ENCODE measurements around the gene GATD1.

The GATD1 gene

DNA sequence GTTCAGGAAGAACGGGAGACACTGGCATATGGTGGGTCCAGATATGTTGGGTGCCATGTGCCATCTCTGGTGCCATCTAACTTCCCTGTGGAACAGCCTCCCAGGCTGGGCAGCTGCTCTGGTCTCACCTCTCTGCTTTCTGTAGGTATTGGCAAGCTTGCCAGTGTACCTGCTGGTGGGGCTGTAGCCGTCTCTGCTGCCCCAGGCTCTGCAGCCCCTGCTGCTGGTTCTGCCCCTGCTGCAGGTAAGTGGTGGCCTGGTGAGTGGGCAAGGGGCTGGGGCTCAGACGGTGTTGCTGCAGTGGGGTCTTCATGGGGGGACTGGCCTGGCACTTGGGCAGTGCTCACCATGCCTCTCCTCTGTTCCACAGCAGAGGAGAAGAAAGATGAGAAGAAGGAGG, 35.1 kb upstream of the GATD1 start:
- H3K36me3 ChIP-seq (ENCODE audit: control insufficient read depth in 2 of 2, insufficient read depth in 2 of 2, low read length in 2 of 2): peaks cover 16 to 30% of the 10 kb centered on the region in 2 donors
- no peak overlapping the region for H3K4me3 ChIP-seq (ENCODE audit: low read length in 2 of 2)
- no peak overlapping the region for H3K27ac ChIP-seq (ENCODE audit: low read depth in 2 of 2, low read length in 2 of 2)
- no peak overlapping the region for H3K9ac ChIP-seq (ENCODE audit: low read depth in 1 of 2, low read length in 2 of 2)
- no peaks in the 10 kb centered on the region for H3K27me3 ChIP-seq (ENCODE audit: control insufficient read depth in 2 of 2, insufficient read depth in 2 of 2, low read length in 2 of 2)
- H3K4me1 ChIP-seq (ENCODE audit: control insufficient read depth in 2 of 2, insufficient read depth in 2 of 2, low read length in 2 of 2): peaks cover 25% of the 10 kb centered on the region in 2 donors
- no peaks in the 10 kb centered on the region for H3K9me3 ChIP-seq (ENCODE audit: control insufficient read depth in 2 of 2, low read length in 2 of 2)

DNA sequence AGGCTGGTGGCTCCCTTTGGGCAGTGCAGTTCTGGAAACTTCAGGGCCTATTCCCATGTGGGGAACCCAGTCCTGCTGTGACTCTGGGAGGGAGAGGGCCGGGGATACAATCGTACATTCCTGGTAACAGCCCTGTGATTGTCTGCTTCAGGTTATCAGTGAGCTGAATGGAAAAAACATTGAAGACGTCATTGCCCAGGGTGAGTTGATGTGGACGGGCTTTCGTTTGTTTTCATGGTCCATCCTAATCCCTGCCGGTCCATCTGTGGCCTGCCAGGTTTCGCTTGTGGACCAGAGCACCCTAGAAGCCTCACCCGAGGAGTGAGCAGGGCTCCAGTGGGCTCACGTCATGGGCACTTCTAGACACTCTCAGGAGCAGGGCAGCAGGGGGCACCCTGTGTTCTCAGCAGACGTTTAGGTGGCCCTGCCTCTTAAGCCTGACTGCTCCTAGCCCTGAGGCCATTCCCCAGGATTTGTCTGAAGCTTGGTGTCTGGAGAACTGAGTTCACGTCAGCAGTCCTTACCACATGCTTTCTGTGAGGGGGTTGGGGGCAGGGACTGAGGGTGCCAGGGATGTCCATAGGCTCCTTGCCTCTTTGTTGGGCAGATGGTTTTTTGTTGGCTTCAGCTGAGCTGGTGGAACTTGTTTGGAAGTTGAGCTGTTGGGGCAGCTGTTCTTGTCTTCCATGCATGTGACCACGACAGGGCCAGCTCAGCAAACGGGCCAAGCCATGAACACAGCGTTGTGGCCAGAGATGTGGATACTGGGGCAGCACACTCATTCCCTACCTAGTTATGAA, 34.4 kb upstream of the GATD1 start:
- Histone ChIP-seq H3K4me3 (ENCODE audit: low read length in 2 of 2) (peak overlapping the region in 1 of 2 donors; percentile 94), H3K9ac (ENCODE audit: low read depth in 1 of 2, low read length in 2 of 2) (peak overlapping the region; percentile 97 to 100), H3K9me3 (ENCODE audit: control insufficient read depth in 2 of 2, low read length in 2 of 2) (no peaks in the 10 kb centered on the region), H3K36me3 (ENCODE audit: control insufficient read depth in 2 of 2, insufficient read depth in 2 of 2, low read length in 2 of 2) (peaks cover 16 to 30% of the 10 kb centered on the region in 2 donors), H3K27ac (ENCODE audit: low read depth in 2 of 2, low read length in 2 of 2) (no peak overlapping the region), H3K27me3 (ENCODE audit: control insufficient read depth in 2 of 2, insufficient read depth in 2 of 2, low read length in 2 of 2) (no peaks in the 10 kb centered on the region), H3K4me1 (ENCODE audit: control insufficient read depth in 2 of 2, insufficient read depth in 2 of 2, low read length in 2 of 2) (peaks cover 25% of the 10 kb centered on the region in 2 donors)

DNA sequence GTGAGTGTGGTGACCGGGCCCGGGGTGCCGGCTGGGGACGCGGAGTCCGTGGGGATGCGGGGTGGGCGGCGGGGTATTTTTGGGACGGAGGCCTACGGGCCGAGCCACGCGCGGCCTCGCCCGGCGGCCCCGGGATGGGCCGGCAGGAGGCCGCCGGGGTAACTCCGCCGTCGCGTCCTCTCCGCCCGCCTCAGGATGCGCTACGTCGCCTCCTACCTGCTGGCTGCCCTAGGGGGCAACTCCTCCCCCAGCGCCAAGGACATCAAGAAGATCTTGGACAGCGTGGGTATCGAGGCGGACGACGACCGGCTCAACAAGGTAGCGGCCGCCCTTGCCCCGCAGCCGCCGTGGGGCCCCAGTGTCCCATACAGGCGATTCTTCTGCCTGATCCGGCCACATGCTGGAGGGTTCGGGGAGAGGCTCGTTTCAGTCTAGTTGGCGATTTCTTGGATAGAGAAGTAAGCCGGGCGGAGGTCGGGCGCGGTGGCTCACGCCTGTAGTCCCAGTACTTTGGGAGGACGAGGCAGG, 32.8 kb upstream of the GATD1 start:
- H3K9me3 ChIP-seq (ENCODE audit: control insufficient read depth in 2 of 2, low read length in 2 of 2): no peaks in the 10 kb centered on the region
- H3K4me3 ChIP-seq (ENCODE audit: low read length in 2 of 2): peak overlapping the region; percentile 94 to 96
- H3K27me3 ChIP-seq (ENCODE audit: control insufficient read depth in 2 of 2, insufficient read depth in 2 of 2, low read length in 2 of 2): no peaks in the 10 kb centered on the region
- H3K9ac ChIP-seq (ENCODE audit: low read depth in 1 of 2, low read length in 2 of 2): peak overlapping the region; percentile 97 to 100
- peaks cover 16 to 29% of the 10 kb centered on the region in 2 donors for H3K36me3 ChIP-seq (ENCODE audit: control insufficient read depth in 2 of 2, insufficient read depth in 2 of 2, low read length in 2 of 2)
- H3K27ac ChIP-seq (ENCODE audit: low read depth in 2 of 2, low read length in 2 of 2): peak overlapping the region; percentile 99
- H3K4me1 ChIP-seq (ENCODE audit: control insufficient read depth in 2 of 2, insufficient read depth in 2 of 2, low read length in 2 of 2): peaks cover 25 to 28% of the 10 kb centered on the region in 2 donors

DNA sequence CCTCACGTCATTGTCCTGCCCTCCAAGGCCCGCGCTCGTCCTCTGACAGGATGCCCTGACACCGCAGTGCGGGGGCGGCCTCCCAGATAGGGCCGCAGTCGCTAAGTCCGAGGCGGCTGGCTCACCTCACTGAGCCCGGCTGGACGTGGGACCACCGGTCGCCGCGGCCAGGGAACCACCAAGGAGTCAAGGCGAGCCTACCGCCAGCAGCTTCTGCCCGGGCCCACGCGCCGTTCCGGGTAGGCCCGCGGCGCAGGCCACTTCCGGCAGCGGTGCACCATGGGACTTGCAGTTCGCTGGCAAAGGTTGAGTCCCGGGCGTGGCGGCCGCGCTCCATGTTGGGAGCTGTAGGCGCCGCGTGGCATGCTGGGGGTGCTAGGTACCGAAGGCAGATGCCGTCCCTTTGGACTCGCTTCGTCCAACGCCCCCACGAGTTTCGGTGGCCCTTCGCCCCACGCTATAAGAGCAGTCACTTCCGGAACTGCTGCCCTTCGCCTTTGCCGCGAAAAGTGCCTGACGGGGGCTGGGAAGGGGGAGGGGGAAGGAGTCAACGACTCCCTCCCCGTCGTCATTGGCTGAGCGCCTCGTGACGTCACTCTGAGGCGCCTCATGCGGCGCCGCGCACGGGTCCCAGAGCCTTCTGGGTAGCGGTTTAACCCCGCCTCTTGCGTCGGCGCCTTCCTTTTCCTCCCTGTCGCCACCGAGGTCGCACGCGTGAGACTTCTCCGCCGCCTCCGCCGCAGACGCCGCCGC, 32.2 kb upstream of the GATD1 start, which contains the start of gene RPLP2:
Gene RPLP2 (plus strand): TSS at position 681 of the 753 bp plus-strand sequence. CDS start 268 bp downstream, outside the sequence.
- Histone ChIP-seq H3K4me1 (ENCODE audit: control insufficient read depth in 2 of 2, insufficient read depth in 2 of 2, low read length in 2 of 2) (peaks cover 30 to 32% of the 10 kb centered on the region in 2 donors), H3K27ac (ENCODE audit: low read depth in 2 of 2, low read length in 2 of 2) (peak within 1 kb of the TSS; percentile 99), H3K4me3 (ENCODE audit: low read length in 2 of 2) (peak within 1 kb of the TSS; percentile 94 to 96), H3K9ac (ENCODE audit: low read depth in 1 of 2, low read length in 2 of 2) (peak within 1 kb of the TSS; percentile 97 to 100), H3K9me3 (ENCODE audit: control insufficient read depth in 2 of 2, low read length in 2 of 2) (no peaks in the 10 kb centered on the region), H3K36me3 (ENCODE audit: control insufficient read depth in 2 of 2, insufficient read depth in 2 of 2, low read length in 2 of 2) (peaks cover 16 to 29% of the 10 kb centered on the region in 2 donors), H3K27me3 (ENCODE audit: control insufficient read depth in 2 of 2, insufficient read depth in 2 of 2, low read length in 2 of 2) (no peaks in the 10 kb centered on the region)

DNA sequence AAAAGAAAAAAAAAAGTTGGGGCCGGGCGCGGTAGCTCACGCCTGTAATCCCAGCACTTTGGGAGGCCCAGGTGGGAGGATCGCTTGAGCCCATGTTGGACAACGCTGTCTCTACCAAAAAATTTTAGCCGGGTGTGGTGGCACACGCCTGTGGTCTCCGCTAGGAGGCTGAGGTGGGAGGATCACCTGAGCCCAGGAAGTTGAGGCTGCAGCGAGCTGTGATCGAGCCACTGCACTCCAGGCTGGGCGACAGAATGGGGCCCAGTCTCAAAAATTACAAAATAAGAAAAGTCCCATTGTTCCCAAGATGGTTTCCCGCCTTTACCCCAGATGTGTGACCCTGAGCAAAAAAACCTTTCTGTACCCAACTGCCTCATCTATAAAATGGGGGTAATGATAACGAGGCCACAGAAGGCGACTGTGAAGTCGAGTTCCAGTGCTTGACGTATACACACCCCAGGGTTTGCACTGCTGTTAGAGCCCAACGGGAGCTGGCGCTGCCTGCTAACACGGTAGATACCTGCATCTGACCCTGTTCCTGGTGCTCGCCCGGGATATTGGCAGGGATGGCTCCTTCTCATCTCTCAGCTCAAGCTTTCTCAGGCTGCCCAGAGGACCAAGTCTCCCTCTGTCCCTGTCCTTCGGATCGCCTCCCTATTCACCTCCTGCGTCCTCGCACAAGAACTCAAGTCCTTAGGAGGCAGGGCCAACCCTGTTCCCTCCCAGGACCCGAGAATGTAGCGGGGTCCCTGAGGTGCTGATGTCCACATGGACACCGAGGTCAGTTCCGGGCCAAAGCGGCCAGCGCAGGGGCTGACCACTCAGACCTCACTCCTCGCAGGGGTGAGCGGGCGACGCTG, 31.4 kb upstream of the GATD1 start:
- Histone ChIP-seq H3K4me3 (ENCODE audit: low read length in 2 of 2) (peak overlapping the region; percentile 94 to 96), H3K4me1 (ENCODE audit: control insufficient read depth in 2 of 2, insufficient read depth in 2 of 2, low read length in 2 of 2) (peaks cover 36 to 40% of the 10 kb centered on the region in 2 donors), H3K9ac (ENCODE audit: low read depth in 1 of 2, low read length in 2 of 2) (peak overlapping the region; percentile 97 to 100), H3K9me3 (ENCODE audit: control insufficient read depth in 2 of 2, low read length in 2 of 2) (no peaks in the 10 kb centered on the region), H3K36me3 (ENCODE audit: control insufficient read depth in 2 of 2, insufficient read depth in 2 of 2, low read length in 2 of 2) (peaks cover 16 to 26% of the 10 kb centered on the region in 2 donors), H3K27me3 (ENCODE audit: control insufficient read depth in 2 of 2, insufficient read depth in 2 of 2, low read length in 2 of 2) (no peaks in the 10 kb centered on the region), H3K27ac (ENCODE audit: low read depth in 2 of 2, low read length in 2 of 2) (peak overlapping the region; percentile 99)

DNA sequence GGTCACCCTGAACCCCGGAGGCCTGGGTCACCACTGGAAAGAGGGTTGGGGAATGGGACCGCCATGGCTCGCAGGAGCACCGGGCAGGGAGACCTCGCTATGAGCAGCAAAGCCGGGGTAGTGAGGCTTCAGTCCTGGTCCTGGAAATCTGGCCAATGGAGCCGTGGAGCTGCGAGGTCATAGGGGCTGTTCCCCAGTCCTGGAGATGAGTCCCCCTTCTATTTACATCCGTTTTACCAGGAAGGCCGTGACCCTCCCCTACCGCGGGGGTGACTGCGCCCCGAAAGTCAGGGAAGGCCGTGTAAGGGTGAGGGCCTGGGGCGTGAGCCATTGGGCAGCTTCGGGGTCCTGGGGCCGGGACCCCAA, 27.3 kb upstream of the GATD1 start:
- Histone ChIP-seq H3K27ac (ENCODE audit: low read depth in 2 of 2, low read length in 2 of 2) (peak overlapping the region; percentile 84 to 91), H3K4me3 (ENCODE audit: low read length in 2 of 2) (peak overlapping the region; percentile 52 to 69), H3K9ac (ENCODE audit: low read depth in 1 of 2, low read length in 2 of 2) (peak overlapping the region; percentile 32 to 68), H3K4me1 (ENCODE audit: control insufficient read depth in 2 of 2, insufficient read depth in 2 of 2, low read length in 2 of 2) (peaks cover 17 to 26% of the 10 kb centered on the region in 2 donors), H3K9me3 (ENCODE audit: control insufficient read depth in 2 of 2, low read length in 2 of 2) (no peaks in the 10 kb centered on the region), H3K36me3 (ENCODE audit: control insufficient read depth in 2 of 2, insufficient read depth in 2 of 2, low read length in 2 of 2) (peaks cover 0 to 2% of the 10 kb centered on the region in 2 donors), H3K27me3 (ENCODE audit: control insufficient read depth in 2 of 2, insufficient read depth in 2 of 2, low read length in 2 of 2) (no peaks in the 10 kb centered on the region)

DNA sequence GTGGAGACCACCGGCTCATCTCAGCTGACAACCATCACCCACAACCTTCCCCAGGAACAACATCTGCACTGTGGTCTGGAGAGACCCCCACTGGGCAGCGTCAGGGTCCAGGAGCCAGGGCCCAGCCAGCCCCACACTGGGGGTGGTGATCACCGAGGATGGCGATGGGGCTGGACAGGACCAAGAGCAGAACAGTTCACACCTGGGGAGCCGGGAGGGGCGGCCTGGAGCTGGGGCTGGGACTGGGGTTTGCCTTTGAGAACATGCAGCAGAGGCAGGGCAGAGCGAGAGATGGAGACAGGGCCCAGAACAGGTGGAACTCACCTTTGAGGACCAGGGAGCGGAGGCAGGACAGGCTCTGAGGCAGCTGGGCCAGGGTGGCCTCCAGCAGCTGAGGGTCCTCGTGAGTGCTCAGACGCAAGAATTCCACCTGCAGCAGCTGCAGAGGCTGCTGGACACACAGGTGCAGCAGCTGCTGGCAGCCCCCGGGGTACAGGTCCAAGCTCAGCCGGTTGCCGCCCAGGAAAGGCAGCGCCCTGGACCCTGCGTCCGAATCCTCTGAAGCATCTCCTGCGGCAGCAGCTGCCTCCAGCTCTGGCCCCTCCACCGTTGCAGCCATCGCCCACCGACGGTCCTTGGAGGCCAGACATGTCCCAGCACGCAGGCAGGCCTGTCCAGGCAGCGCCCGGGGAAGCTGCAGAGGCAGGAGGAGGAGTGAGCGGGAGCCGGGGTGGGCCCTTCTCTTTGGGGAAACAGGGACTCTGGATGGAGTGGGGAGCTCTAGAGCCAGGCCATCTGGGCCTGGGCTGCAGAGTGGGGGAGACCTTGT, 26.7 kb upstream of the GATD1 start:
- Histone ChIP-seq H3K9ac (ENCODE audit: low read depth in 1 of 2, low read length in 2 of 2) (peak overlapping the region; percentile 32 to 68), H3K36me3 (ENCODE audit: control insufficient read depth in 2 of 2, insufficient read depth in 2 of 2, low read length in 2 of 2) (peaks cover 0 to 2% of the 10 kb centered on the region in 2 donors), H3K4me3 (ENCODE audit: low read length in 2 of 2) (peak overlapping the region; percentile 52 to 69), H3K4me1 (ENCODE audit: control insufficient read depth in 2 of 2, insufficient read depth in 2 of 2, low read length in 2 of 2) (peaks cover 17 to 25% of the 10 kb centered on the region in 2 donors), H3K27ac (ENCODE audit: low read depth in 2 of 2, low read length in 2 of 2) (no peak overlapping the region), H3K9me3 (ENCODE audit: control insufficient read depth in 2 of 2, low read length in 2 of 2) (no peaks in the 10 kb centered on the region), H3K27me3 (ENCODE audit: control insufficient read depth in 2 of 2, insufficient read depth in 2 of 2, low read length in 2 of 2) (no peaks in the 10 kb centered on the region)

DNA sequence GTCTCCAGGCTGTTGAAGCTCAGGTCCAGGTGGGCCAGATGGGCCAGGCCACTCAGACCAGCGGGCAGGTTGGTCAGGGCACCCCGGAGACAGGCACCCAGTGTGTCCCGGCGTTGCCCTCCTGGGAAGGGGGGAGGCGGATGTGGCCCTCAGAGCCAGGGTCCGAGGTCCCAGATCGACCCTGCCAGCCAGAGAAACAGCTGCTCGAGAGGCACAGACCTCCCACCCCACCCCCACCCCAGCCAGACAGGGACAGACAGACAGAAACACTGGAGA, 26.1 kb upstream of the GATD1 start:
- Histone ChIP-seq H3K27me3 (ENCODE audit: control insufficient read depth in 2 of 2, insufficient read depth in 2 of 2, low read length in 2 of 2) (no peaks in the 10 kb centered on the region), H3K36me3 (ENCODE audit: control insufficient read depth in 2 of 2, insufficient read depth in 2 of 2, low read length in 2 of 2) (peaks cover 0 to 2% of the 10 kb centered on the region in 2 donors), H3K4me1 (ENCODE audit: control insufficient read depth in 2 of 2, insufficient read depth in 2 of 2, low read length in 2 of 2) (peaks cover 12 to 20% of the 10 kb centered on the region in 2 donors), H3K9me3 (ENCODE audit: control insufficient read depth in 2 of 2, low read length in 2 of 2) (no peaks in the 10 kb centered on the region), H3K4me3 (ENCODE audit: low read length in 2 of 2) (no peak overlapping the region), H3K9ac (ENCODE audit: low read depth in 1 of 2, low read length in 2 of 2) (no peak overlapping the region), H3K27ac (ENCODE audit: low read depth in 2 of 2, low read length in 2 of 2) (no peak overlapping the region)
